Smooth muscle cell (in vitro differentiated cells): ENCODE results near the gene TSC22D3. TPM values are rescaled to one million over a fixed set of nuclear protein-coding genes. Genes with fewer than 3 reads are reported as not detected.

Experiments
- DNase-seq: peaks from one replicate; lab custom pipeline; 2025; ENCODE audit not compliant: unreplicated experiment; lab: John Stamatoyannopoulos, UW
- H2AFZ ChIP-seq: fragments of 200-600 bp; sonication (generic); 2 replicates; pipeline ENCODE4 v1.6.0; 2016; ENCODE audit warnings: antibody characterized with exemption, low read depth, mild to moderate bottlenecking
- H3F3A ChIP-seq: fragments of 200-600 bp; sonication (generic); 2 replicates; pipeline ENCODE4 v1.6.0; 2017; ENCODE audit warnings: antibody characterized with exemption, low read depth
- H3K27ac ChIP-seq: fragments of 200-600 bp; sonication (generic); 2 replicates; pipeline ENCODE4 v1.5.1; 2016; ENCODE audit warnings: low read depth, mild to moderate bottlenecking
- H3K27me3 ChIP-seq: fragments of 200-600 bp; sonication (generic); 2 replicates; pipeline ENCODE4 v1.6.1; 2016; ENCODE audit warnings: low read depth, mild to moderate bottlenecking
- H3K36me3 ChIP-seq: fragments of 200-600 bp; sonication (generic); 2 replicates; pipeline ENCODE4 v1.5.1; 2016; ENCODE audit warnings: low read depth
- H3K4me1 ChIP-seq: fragments of 200-600 bp; sonication (generic); 2 replicates; pipeline ENCODE4 v1.5.1; 2016; ENCODE audit warnings: low read depth
- H3K4me2 ChIP-seq: fragments of 200-600 bp; sonication (generic); 2 replicates; pipeline ENCODE4 v1.6.0; 2016; ENCODE audit warnings: mild to moderate bottlenecking
- H3K4me3 ChIP-seq: fragments of 200-600 bp; sonication (generic); 2 replicates; pipeline ENCODE4 v1.5.1; 2016; ENCODE audit warnings: mild to moderate bottlenecking
- H3K79me2 ChIP-seq: fragments of 200-600 bp; sonication (generic); 2 replicates; pipeline ENCODE4 v1.6.0; 2016; ENCODE audit warnings: low read depth, mild to moderate bottlenecking
- H3K9ac ChIP-seq: fragments of 200-600 bp; sonication (generic); 2 replicates; pipeline ENCODE4 v1.6.0; 2016; ENCODE audit warnings: low read depth
- H3K9me3 ChIP-seq: fragments of 200-600 bp; sonication (generic); replicated peaks from 2 replicates; pipeline ENCODE4 v1.5.1; 2016; ENCODE audit warnings: low read depth
- H4K20me1 ChIP-seq: fragments of 200-600 bp; sonication (generic); 2 replicates; pipeline ENCODE4 v1.6.0; 2016; ENCODE audit warnings: low read depth
- CTCF ChIP-seq: fragments of 200-600 bp; sonication (generic); IDR thresholded peaks from 2 replicates; pipeline ENCODE4 v1.5.1; 2017; ENCODE audit warnings: borderline replicate concordance, mild to moderate bottlenecking, antibody characterized with exemption; ENCODE audit not compliant: insufficient read depth, poor library complexity, severe bottlenecking
- WGBS: methylation state at CpG from one replicate; pipeline ENCODE4 v1.1.7; 2016; ENCODE audit warnings: low lambda C conversion rate; 5-methylcytosine and 5-hydroxymethylcytosine counted together
- polyA plus RNA-seq: library from polyadenylated mRNA; unstranded; fragments of >200 nt; fragmentation: Nextera tagmentation; extraction: Ambion mirVana; gene quantifications from 2 replicates; pipeline ENCODE4 v1.2.1, GENCODE V29; 2016
- total RNA-seq: library from RNA; depleted of rRNA; stranded (reverse); fragments of >200 nt; gene quantifications from 2 replicates; pipeline ENCODE4 v1.2.3, GENCODE V29; 2014

Gene TSC22D3
- total and polyA plus RNA-seq, 2 experiments from 2014 or later: 144 to 271 TPM

GRCh38 chrX:107676559-107677378 is 98.8 kb downstream of the TSC22D3 start:
- H3K27me3 ChIP-seq: no peaks in the 10 kb centered on the region
- no peaks in the 10 kb centered on the region for H3K36me3 ChIP-seq
- peak overlapping the region; percentile 81 for H3K4me2 ChIP-seq
- peaks cover 9% of the 10 kb centered on the region for H3K4me1 ChIP-seq
- no peaks in the 10 kb centered on the region for H4K20me1 ChIP-seq
- no peak for TF ChIP-seq CTCF
- peaks cover 29% of the 10 kb centered on the region for H3F3A ChIP-seq
- H2AFZ ChIP-seq: no peak overlapping the region
- peak; percentile 75 for DNase-seq
- WGBS: 18% methylated on average over 30 of the region's 30 CpGs
- H3K27ac ChIP-seq: peak overlapping the region; percentile 99
- H3K9me3 ChIP-seq: no peaks in the 10 kb centered on the region
- H3K4me3 ChIP-seq: peak overlapping the region; percentile 45
- H3K9ac ChIP-seq: peak overlapping the region; percentile 92
- no peaks in the 10 kb centered on the region for H3K79me2 ChIP-seq

GRCh38 chrX:107675823-107676555 is 99.6 kb downstream of the TSC22D3 start:
- no peaks in the 10 kb centered on the region for H3K79me2 ChIP-seq
- no peaks in the 10 kb centered on the region for H3K27me3 ChIP-seq
- peaks cover 9% of the 10 kb centered on the region for H3K4me1 ChIP-seq
- H3K9me3 ChIP-seq: no peaks in the 10 kb centered on the region
- H3K4me3 ChIP-seq: peak overlapping the region; percentile 45
- H3F3A ChIP-seq: peaks cover 29% of the 10 kb centered on the region
- WGBS: 20% methylated on average over 9 of the region's 9 CpGs
- peak overlapping the region; percentile 99 for H3K27ac ChIP-seq
- no peaks in the 10 kb centered on the region for H4K20me1 ChIP-seq
- peak overlapping the region; percentile 81 for H3K4me2 ChIP-seq
- DNase-seq: peak; percentile 25
- no peak overlapping the region for H2AFZ ChIP-seq
- H3K36me3 ChIP-seq: no peaks in the 10 kb centered on the region
- no peak for TF ChIP-seq CTCF
- peak overlapping the region; percentile 90 for H3K9ac ChIP-seq

GRCh38 chrX:107675365-107675654 is 100.3 kb downstream of the TSC22D3 start:
- Histone ChIP-seq H3K27ac (peak overlapping the region; percentile 99), H3K9ac (peak overlapping the region; percentile 90), H3K4me2 (peak overlapping the region; percentile 81), H3K36me3 (no peaks in the 10 kb centered on the region), H4K20me1 (no peaks in the 10 kb centered on the region), H3F3A (peaks cover 29% of the 10 kb centered on the region), H3K4me1 (peaks cover 9% of the 10 kb centered on the region), H3K9me3 (no peaks in the 10 kb centered on the region), H3K4me3 (peak overlapping the region; percentile 45), H2AFZ (no peak overlapping the region), H3K27me3 (no peaks in the 10 kb centered on the region), H3K79me2 (no peaks in the 10 kb centered on the region)
- WGBS: 96% methylated on average over 1 of the region's 1 CpG
- TF ChIP-seq CTCF: no peak
- no peak for DNase-seq
